CD14-positive monocyte (primary cell): Measurements from ENCODE around the gene SELENOK. TPM values are rescaled to one million over a fixed set of nuclear protein-coding genes. Genes with fewer than 3 reads are reported as not detected.

Experiments
- DNase-seq, 3 donors: peaks; one replicate each; pipeline ENCODE4 v3.0.0-alpha.2; 2011 to 2022
- H2AFZ ChIP-seq: 2 replicates; pipeline ENCODE4 v1.6.0; 2012; ENCODE audit warnings: mild to moderate bottlenecking, low read depth, low read length, inconsistent platforms; ENCODE audit not compliant: insufficient read depth, poor library complexity, severe bottlenecking
- H3K27ac ChIP-seq, 2 donors: 1 replicate in 1 of 2; 2 replicates in 1 of 2; pipeline ENCODE4 v1.5.1; 2012 to 2013; ENCODE audit warnings: low read length in 2 of 2, control low read depth in 1 of 2, inconsistent platforms in 1 of 2, low read depth in 1 of 2, mild to moderate bottlenecking in 1 of 2
- H3K27me3 ChIP-seq, 2 donors: one replicate each; pipeline versions ENCODE4 v1.6.0 to v1.6.1; 2011 to 2013; ENCODE audit warnings: low read length in 2 of 2; ENCODE audit not compliant: control insufficient read depth in 2 of 2, insufficient read depth in 2 of 2
- H3K36me3 ChIP-seq, 2 donors: replicated peaks in 1 of 2; 1 replicate in 1 of 2; 2 replicates in 1 of 2; pipeline versions ENCODE4 v1.5.1 to v1.6.1; 2012 to 2013; ENCODE audit warnings: low read length in 2 of 2, control low read depth in 1 of 2, inconsistent platforms in 1 of 2, mild to moderate bottlenecking in 1 of 2; ENCODE audit not compliant: insufficient read depth in 2 of 2, control insufficient read depth in 1 of 2
- H3K4me1 ChIP-seq, 2 donors: 1 replicate in 1 of 2; 2 replicates in 1 of 2; pipeline versions ENCODE4 v1.5.1 to v1.6.1; 2012 to 2013; ENCODE audit warnings: low read length in 2 of 2, control low read depth in 1 of 2, inconsistent platforms in 1 of 2, mild to moderate bottlenecking in 1 of 2, moderate library complexity in 1 of 2; ENCODE audit not compliant: insufficient read depth in 2 of 2, control insufficient read depth in 1 of 2
- H3K4me2 ChIP-seq: replicated peaks from 2 replicates; pipeline ENCODE3; 2012; ENCODE audit warnings: low read length, moderate library complexity, mild to moderate bottlenecking; ENCODE audit not compliant: poor library complexity, severe bottlenecking; ENCODE audit errors: extremely low read depth
- H3K4me3 ChIP-seq, 3 experiments: fragments of 200-600 bp in 1 of 3; sonication (generic) in 1 of 3; replicated peaks in 1 of 3; 1 replicate in 2 of 3; 2 replicates in 1 of 3; pipeline ENCODE4 v1.5.1; 2011 to 2013; ENCODE audit warnings: low read length in 3 of 3, mild to moderate bottlenecking in 3 of 3, control low read depth in 2 of 3, low read depth in 2 of 3, inconsistent platforms in 1 of 3, moderate library complexity in 1 of 3
- H3K79me2 ChIP-seq: 2 replicates; pipeline ENCODE4 v1.6.0; 2012; ENCODE audit warnings: mild to moderate bottlenecking, control low read depth, inconsistent platforms, low read length, moderate library complexity; ENCODE audit not compliant: insufficient read depth
- H3K9ac ChIP-seq: 2 replicates; pipeline ENCODE4 v1.6.0; 2017; ENCODE audit warnings: low read length, mild to moderate bottlenecking; ENCODE audit not compliant: insufficient read depth, poor library complexity, severe bottlenecking
- H3K9me3 ChIP-seq, 2 donors: replicated peaks in 1 of 2; 1 replicate in 1 of 2; 2 replicates in 1 of 2; pipeline versions ENCODE4 v1.5.1 to v1.6.1; 2012 to 2013; ENCODE audit warnings: low read length in 2 of 2, control low read depth in 1 of 2; ENCODE audit not compliant: control insufficient read depth in 1 of 2, insufficient read depth in 1 of 2
- H4K20me1 ChIP-seq: 2 replicates; pipeline ENCODE4 v1.6.0; 2012; ENCODE audit warnings: mild to moderate bottlenecking, low read length, control low read depth, moderate library complexity; ENCODE audit not compliant: insufficient read depth
- H3K27ac Mint-ChIP-seq, 7 donors: one replicate each; pipeline ENCODE4 v1.8.0; 2020; ENCODE audit warnings: mild to moderate bottlenecking in 7 of 7, mixed read lengths in 7 of 7, moderate library complexity in 6 of 7, inconsistent platforms in 2 of 7
- H3K27me3 Mint-ChIP-seq, 3 donors: one replicate each; pipeline ENCODE4 v1.8.0; 2021 to 2022; ENCODE audit warnings: low read depth in 3 of 3, mild to moderate bottlenecking in 3 of 3, mixed read lengths in 3 of 3, moderate library complexity in 3 of 3, inconsistent platforms in 1 of 3
- H3K36me3 Mint-ChIP-seq, 2 donors: one replicate each; pipeline ENCODE4 v1.8.0; 2020; ENCODE audit warnings: mixed read lengths in 2 of 2, inconsistent platforms in 1 of 2, mild to moderate bottlenecking in 1 of 2
- H3K4me1 Mint-ChIP-seq: one replicate; pipeline ENCODE4 v1.8.0; 2020; ENCODE audit warnings: mild to moderate bottlenecking, mixed read lengths
- H3K4me3 Mint-ChIP-seq, 2 donors: one replicate each; pipeline ENCODE4 v1.8.0; 2020; ENCODE audit warnings: mild to moderate bottlenecking in 2 of 2, mixed read lengths in 2 of 2, moderate library complexity in 1 of 2
- H3K9me3 Mint-ChIP-seq, 7 donors: one replicate each; pipeline ENCODE4 v1.8.0; 2020 to 2022; ENCODE audit warnings: mixed read lengths in 7 of 7, mild to moderate bottlenecking in 6 of 7, moderate library complexity in 6 of 7, inconsistent platforms in 2 of 7
- WGBS: methylation state at CpG from one replicate; pipeline ENCODE4 v1.1.5; 2013; ENCODE audit warnings: missing lambda C conversion rate; ENCODE audit not compliant: insufficient coverage; 5-methylcytosine and 5-hydroxymethylcytosine counted together
- intact Hi-C, 2 donors: fragments of 100-400 bp; cut with micrococcal nuclease; formaldehyde crosslinking; loops; one replicate each; pipeline versions ENCODE4 v1.15.0 to v1.15.1; 2023
- polyA plus RNA-seq, 3 donors: library from polyadenylated mRNA; depleted of rRNA in 1 of 3; unstranded in 2 of 3; stranded (reverse) in 1 of 3; fragments of 300-500 nt in 2 of 3; fragments of >200 nt in 1 of 3; fragmentation: Illumina TruSeq in 2 of 3; gene quantifications; 1 replicate in 2 of 3; 2 replicates in 1 of 3; pipeline ENCODE4 v1.2.3, GENCODE V29; 2012 to 2021
- TF ChIP-seq, protein P1 (sequence below): fragments of 200-600 bp; IDR thresholded peaks from one replicate; pipeline ENCODE4 v1.8.0; 2022; ENCODE audit warnings: antibody characterized with exemption, mild to moderate bottlenecking

The SELENOK gene
- polyA plus RNA-seq, 3 donors = 96.4 to 117 (median 105) TPM

DNA sequence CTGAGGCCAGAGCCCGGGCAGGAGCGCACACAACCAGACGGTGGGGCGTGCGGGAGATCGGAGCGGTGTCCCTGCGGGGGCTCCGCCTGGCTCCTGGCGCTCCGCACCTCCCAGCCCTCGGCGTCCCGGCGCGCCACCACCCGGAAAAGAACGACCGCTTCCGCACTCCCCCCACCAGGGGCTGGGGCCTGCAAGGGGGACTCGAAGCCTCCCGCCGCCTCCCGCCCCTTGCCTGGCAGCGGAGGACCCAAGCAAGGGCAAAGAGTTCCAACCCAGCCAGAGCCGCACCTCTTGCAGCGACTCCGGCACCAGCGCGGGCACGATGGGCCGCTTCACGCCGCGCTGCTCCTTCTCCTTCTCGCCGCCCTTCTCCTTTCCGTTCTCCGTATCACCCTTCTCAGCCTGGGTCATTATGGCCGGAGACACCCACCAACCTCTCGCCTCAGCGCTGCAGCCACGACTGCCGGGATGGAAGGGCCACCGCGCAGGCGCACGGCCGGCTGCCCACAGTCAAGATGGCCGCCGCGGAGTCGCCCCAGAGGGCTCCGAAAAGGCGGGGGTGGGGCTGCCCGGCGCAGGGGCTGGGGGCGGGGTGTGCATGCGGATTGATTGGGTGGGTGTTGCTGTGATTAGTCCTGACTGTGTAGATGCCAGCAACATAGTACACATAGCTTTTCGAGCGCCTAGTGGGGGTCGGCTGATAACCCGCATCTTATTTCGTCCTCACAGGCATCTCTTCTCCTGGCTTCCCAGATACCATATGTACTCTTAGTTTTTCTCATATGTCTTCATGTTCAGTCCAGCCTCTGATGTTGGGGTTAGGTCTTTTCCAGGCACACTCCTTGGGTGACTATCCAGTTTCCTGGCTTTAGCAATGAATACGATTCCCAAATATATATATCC is 9.7 kb downstream of the SELENOK start, which contains the start of gene ACTR8:
Gene ACTR8, minus strand, starts transcription at position 462 of the 903 bp plus-strand sequence. Its CDS starts 51 bp downstream, at position 411.
- Histone ChIP-seq H3K27ac (peak within 1 kb of the TSS; percentile 83 to 84), H3K79me2 (peaks cover 15% of the 10 kb centered on the region), H4K20me1 (no peaks in the 10 kb centered on the region), H3K36me3 (peaks cover 53 to 77% of the 10 kb centered on the region in 2 donors), H3K9me3 (no peaks in the 10 kb centered on the region), H3K4me2 (peak within 1 kb of the TSS; percentile 84), H3K4me3 (peak within 1 kb of the TSS; percentile 87 to 96 (median 91)), H3K9ac (peak within 1 kb of the TSS; percentile 79), H3K4me1 (peaks cover 13 to 17% of the 10 kb centered on the region in 2 donors), H3K27me3 (no peaks in the 10 kb centered on the region), H2AFZ (peak within 1 kb of the TSS; percentile 87)
- peak within 1 kb of the TSS; percentile 92 to 99 (median 96) for H3K27ac Mint-ChIP-seq
- peak within 1 kb of the TSS; percentile 97 to 100 for H3K4me3 Mint-ChIP-seq
- TF ChIP-seq, protein P1, sequence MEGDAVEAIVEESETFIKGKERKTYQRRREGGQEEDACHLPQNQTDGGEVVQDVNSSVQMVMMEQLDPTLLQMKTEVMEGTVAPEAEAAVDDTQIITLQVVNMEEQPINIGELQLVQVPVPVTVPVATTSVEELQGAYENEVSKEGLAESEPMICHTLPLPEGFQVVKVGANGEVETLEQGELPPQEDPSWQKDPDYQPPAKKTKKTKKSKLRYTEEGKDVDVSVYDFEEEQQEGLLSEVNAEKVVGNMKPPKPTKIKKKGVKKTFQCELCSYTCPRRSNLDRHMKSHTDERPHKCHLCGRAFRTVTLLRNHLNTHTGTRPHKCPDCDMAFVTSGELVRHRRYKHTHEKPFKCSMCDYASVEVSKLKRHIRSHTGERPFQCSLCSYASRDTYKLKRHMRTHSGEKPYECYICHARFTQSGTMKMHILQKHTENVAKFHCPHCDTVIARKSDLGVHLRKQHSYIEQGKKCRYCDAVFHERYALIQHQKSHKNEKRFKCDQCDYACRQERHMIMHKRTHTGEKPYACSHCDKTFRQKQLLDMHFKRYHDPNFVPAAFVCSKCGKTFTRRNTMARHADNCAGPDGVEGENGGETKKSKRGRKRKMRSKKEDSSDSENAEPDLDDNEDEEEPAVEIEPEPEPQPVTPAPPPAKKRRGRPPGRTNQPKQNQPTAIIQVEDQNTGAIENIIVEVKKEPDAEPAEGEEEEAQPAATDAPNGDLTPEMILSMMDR = no peak
- H3K36me3 Mint-ChIP-seq = peaks cover 49 to 52% of the 10 kb centered on the region in 2 donors
- under 1% methylated on average over 37 of the region's 65 CpGs for WGBS
- intact Hi-C loops = loop anchor here in 1 of 2 donors (10.0 kb wide), 1 partner anchor 137 kb away; no protein-coding TSS in a partner anchor
- no peaks in the 10 kb centered on the region for H3K9me3 Mint-ChIP-seq
- peaks cover 0 to 7% (median 2%) of the 10 kb centered on the region in 3 donors for H3K27me3 Mint-ChIP-seq
- peak; percentile 78 to 83 (median 83) for DNase-seq
- H3K4me1 Mint-ChIP-seq = peaks cover 16% of the 10 kb centered on the region
